Upper lobe of right lung (tissue), 1 donor: ENCODE data around the gene VWA5B1. TPM values are rescaled to one million over a fixed set of nuclear protein-coding genes. Genes with fewer than 3 reads are reported as not detected.

ENCODE experiments used
- ATAC-seq: fragments of 200-7000 bp; cut with Tn5 transposase; one replicate; pipeline ENCODE4 v1.9.1; 2020; ENCODE audit warnings: mild to moderate bottlenecking, moderate library complexity
- DNase-seq: peaks from one replicate; pipeline ENCODE4 v3.0.0-alpha.2; 2020
- H3K27ac ChIP-seq: fragments of 200-600 bp; one replicate; pipeline ENCODE4 v1.8.0; 2022
- H3K27me3 ChIP-seq: fragments of 200-600 bp; one replicate; pipeline ENCODE4 v1.8.0; 2022; ENCODE audit warnings: mild to moderate bottlenecking
- H3K36me3 ChIP-seq: fragments of 200-600 bp; one replicate; pipeline ENCODE4 v1.8.0; 2022
- H3K4me1 ChIP-seq: fragments of 200-600 bp; one replicate; pipeline ENCODE4 v1.8.0; 2022
- H3K4me3 ChIP-seq: fragments of 200-600 bp; one replicate; pipeline ENCODE4 v1.8.0; 2022; ENCODE audit warnings: mild to moderate bottlenecking
- H3K9me3 ChIP-seq: fragments of 200-600 bp; one replicate; pipeline ENCODE4 v1.8.0; 2022
- intact Hi-C: fragments of 100-400 bp; cut with DNase I; formaldehyde crosslinking; loops from one replicate; pipeline ENCODE4 v1.11.0; 2022
- total RNA-seq: library from RNA; stranded (reverse); fragmentation: NEBNext Ultra II Directional; extraction: Animal tissue kit (Norgen Biotek cat#: 25700); gene quantifications from one replicate; pipeline ENCODE4 v1.2.1, GENCODE V29; 2021
- TF ChIP-seq, protein P1 (sequence below): fragments of 200-600 bp; IDR thresholded peaks from one replicate; pipeline ENCODE4 v1.8.0; 2022; ENCODE audit warnings: antibody characterized with exemption
- donor health status: DM: no; HTN: yes; CAD: no; lungs with severe emphysema.

Gene VWA5B1
- total RNA-seq, 1 donor from 2014 or later, result 0.09 TPM

DNA sequence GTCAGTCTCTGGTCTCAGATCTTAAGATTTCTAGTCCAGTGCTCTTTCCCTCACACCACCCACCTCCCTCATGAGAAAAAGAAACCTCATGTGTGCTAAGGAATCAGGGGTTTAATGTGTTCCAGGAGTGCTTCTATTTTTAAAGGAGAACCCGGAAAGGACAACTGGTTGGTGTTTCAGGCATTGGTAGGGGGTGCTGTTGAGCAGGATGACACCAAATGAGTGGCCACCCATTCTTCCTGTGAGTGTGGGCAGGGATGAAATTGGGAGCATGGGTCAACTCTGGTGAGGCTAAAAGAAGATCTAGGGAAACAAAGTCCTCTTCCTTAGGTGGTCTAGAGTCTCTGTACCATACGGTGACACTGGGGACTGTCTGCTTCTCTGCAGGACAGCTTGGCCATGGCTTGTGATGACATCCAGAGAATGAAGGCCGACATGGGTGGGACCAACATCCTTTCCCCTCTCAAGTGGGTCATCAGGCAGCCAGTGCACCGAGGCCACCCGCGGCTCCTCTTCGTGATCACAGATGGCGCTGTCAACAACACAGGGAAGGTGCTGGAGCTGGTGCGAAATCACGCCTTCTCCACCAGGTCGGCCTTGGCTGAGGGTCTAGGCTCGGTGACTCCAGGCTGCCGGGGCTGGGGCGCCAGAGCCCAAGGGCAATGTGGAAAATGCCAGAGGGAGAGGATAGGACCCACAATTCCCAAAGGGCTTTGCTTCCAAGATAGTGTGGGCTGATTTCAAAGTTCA lies 39.3 kb downstream of the VWA5B1 start:
- peaks cover 5% of the 10 kb centered on the region for H3K4me1 ChIP-seq
- no peak overlapping the region for H3K4me3 ChIP-seq
- no peak for ATAC-seq
- no peaks in the 10 kb centered on the region for H3K36me3 ChIP-seq
- H3K27me3 ChIP-seq, result peaks cover 7% of the 10 kb centered on the region
- H3K9me3 ChIP-seq, result no peaks in the 10 kb centered on the region
- peak; percentile 39 for DNase-seq
- intact Hi-C loops, result no loop called here
- TF ChIP-seq, protein P1, sequence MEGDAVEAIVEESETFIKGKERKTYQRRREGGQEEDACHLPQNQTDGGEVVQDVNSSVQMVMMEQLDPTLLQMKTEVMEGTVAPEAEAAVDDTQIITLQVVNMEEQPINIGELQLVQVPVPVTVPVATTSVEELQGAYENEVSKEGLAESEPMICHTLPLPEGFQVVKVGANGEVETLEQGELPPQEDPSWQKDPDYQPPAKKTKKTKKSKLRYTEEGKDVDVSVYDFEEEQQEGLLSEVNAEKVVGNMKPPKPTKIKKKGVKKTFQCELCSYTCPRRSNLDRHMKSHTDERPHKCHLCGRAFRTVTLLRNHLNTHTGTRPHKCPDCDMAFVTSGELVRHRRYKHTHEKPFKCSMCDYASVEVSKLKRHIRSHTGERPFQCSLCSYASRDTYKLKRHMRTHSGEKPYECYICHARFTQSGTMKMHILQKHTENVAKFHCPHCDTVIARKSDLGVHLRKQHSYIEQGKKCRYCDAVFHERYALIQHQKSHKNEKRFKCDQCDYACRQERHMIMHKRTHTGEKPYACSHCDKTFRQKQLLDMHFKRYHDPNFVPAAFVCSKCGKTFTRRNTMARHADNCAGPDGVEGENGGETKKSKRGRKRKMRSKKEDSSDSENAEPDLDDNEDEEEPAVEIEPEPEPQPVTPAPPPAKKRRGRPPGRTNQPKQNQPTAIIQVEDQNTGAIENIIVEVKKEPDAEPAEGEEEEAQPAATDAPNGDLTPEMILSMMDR, result peak; percentile 19
- H3K27ac ChIP-seq, result no peak overlapping the region

DNA sequence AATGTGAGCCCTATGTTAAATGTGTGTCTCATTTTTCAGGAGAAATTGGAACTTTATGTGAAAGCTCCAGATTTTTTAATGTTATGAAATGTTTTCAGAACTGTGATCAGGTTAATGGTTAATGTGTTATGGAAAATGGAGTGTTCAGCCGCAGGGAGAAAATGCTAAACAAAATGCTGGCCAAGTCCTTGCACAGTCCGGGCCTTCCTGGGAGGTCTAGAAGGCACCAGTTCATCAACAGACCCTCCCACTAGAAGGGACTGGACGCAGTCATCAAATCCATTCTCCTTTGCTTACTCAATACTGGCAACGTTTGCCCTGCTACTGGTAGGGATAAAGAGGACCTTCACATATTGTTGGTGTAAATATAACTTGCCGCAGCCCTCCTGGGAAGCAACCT lies 43.4 kb downstream of the VWA5B1 start:
- DNase-seq (no peak), ATAC-seq (no peak)

DNA sequence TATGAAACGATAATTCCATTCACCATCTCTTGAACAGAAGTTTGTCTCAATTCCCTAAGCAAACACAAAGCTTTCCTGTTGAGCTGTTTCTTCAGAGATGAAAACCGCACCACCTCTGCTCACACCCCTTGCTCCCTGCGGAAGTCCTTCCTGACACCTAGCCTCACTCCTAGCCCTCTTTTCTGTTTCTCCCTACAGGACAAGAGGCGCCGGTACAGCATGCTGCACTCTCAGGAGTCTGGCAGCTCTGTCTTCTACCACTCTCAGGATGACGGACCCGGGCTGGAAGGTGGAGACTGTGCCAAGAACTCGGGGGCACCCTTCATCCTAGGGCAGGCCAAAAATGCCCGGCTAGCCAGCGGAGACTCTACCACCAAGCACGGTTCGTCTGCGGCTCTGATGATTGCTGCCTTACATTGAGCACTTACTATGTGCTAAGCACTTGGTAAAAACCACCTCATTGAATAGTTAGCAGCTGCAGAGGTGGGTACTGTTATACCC lies 45.5 kb downstream of the VWA5B1 start:
- no peak for DNase-seq
- Histone ChIP-seq H3K4me3 (no peak overlapping the region), H3K27me3 (peaks cover 4% of the 10 kb centered on the region), H3K4me1 (no peaks in the 10 kb centered on the region), H3K36me3 (no peaks in the 10 kb centered on the region), H3K9me3 (no peaks in the 10 kb centered on the region), H3K27ac (no peak overlapping the region)
- no peak for ATAC-seq
- intact Hi-C loops, result no loop called here
- TF ChIP-seq, protein P1, result no peak

More for the DNA sequence above, 43.4 kb downstream of the VWA5B1 start:
- TF ChIP-seq, protein P1, result no peak
- H3K4me1 ChIP-seq, result no peaks in the 10 kb centered on the region
- H3K27me3 ChIP-seq, result peaks cover 7% of the 10 kb centered on the region
- H3K36me3 ChIP-seq, result no peaks in the 10 kb centered on the region
- H3K4me3 ChIP-seq, result no peak overlapping the region
- H3K9me3 ChIP-seq, result no peaks in the 10 kb centered on the region
- intact Hi-C loops, result no loop called here
- H3K27ac ChIP-seq, result no peak overlapping the region

DNA sequence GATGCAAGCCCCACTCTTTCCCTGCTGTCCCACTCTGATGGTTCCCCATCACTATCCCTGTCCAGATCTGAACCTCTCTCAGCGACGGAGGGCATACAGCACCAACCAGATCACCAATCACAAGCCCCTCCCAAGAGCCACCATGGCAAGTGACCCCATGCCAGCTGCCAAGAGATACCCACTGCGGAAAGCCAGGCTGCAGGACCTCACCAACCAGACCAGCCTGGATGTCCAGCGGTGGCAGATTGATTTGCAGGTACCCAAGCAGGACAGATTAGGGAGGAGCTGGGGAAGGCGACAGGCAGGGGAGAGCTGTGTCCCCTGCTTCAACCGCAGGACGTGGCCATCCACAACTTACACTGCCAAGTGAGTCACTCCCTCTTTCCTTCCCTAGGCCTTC lies 46.9 kb downstream of the VWA5B1 start:
- H3K9me3 ChIP-seq, result no peaks in the 10 kb centered on the region
- TF ChIP-seq, protein P1, result no peak
- no peaks in the 10 kb centered on the region for H3K36me3 ChIP-seq
- intact Hi-C loops, result no loop called here
- H3K4me1 ChIP-seq, result no peaks in the 10 kb centered on the region
- DNase-seq (no peak), ATAC-seq (no peak)
- H3K27ac ChIP-seq, result no peak overlapping the region
- peaks cover 5% of the 10 kb centered on the region for H3K27me3 ChIP-seq
- no peak overlapping the region for H3K4me3 ChIP-seq

DNA sequence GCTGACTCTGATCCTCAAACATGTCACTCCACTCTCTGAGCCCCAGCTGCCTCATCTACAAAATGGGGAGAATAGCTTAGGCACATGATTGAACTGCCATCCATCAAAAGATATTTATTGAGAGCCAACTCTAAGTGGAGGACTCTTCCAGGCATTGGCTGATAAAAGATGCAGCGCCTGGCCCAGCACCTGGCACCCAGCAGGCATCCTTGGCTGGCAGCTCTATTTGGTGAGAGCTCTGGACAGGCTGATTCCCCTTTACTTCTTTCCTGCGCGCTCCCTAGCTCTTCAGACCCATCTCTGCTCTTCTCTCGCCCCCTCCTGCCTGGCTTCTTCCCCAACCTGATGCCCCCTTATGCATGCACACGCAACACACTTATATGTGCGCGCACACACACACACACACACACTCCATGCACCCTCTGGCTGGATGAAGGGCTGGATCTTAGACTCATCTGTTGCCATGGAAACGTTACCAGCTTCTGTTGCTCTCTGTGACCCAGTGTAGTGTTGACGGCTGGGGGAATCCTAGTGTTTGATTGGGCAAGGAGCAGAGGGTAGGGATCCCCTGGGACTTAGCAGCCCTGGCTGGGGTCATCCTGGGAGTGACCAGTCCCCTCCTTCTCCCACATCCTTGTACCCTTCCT lies 49.3 kb downstream of the VWA5B1 start:
- Histone ChIP-seq H3K36me3 (no peaks in the 10 kb centered on the region), H3K4me1 (no peaks in the 10 kb centered on the region), H3K27me3 (peaks cover 7% of the 10 kb centered on the region), H3K4me3 (no peak overlapping the region), H3K9me3 (no peaks in the 10 kb centered on the region), H3K27ac (no peak overlapping the region)
- DNase-seq (no peak), ATAC-seq (no peak)
- TF ChIP-seq, protein P1, result no peak
- intact Hi-C loops, result no loop called here
